GM21367 (cell line): ENCODE data around the gene SKOR1.

Experiments
- ATAC-seq: cut with Tn5 transposase; IDR thresholded peaks from one replicate; pipeline ENCODE4 v1.9.1; 2021; ENCODE audit not compliant: unreplicated experiment

The SKOR1 gene

DNA sequence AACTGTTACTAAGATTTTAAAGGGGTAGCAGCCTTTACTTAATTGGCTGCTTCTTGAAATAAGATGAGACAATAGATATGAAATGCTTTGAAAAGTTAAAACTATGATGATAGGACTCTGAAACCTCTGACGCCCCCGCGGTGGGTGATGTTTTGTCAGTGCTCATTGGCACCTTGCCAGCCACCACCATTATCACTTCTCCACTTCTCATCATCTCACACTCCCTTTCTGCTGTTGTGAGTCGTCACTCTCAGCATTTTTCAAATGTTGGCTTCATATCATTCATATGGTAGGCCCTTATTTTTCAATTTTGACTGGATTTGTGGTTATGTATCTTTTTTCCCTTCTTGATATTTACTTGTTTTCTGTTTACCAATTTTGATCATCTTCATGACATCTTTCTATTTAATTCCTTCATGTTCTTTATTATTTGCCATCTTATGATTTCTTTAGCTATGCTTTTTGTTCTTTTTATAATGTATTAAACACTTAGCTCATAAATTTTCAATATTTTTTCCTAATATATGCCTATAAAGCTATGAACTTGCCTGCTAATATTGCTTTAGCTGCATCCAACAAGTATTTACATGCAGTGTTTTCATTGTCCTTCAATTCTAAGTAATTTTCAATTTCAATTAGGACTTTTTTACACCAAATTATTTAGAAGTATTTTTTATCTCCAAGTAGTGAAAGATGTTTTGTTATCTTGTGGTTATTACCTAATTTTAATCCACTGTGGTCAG, 30.3 kb upstream of the SKOR1 start:
- ATAC-seq = no peak

DNA sequence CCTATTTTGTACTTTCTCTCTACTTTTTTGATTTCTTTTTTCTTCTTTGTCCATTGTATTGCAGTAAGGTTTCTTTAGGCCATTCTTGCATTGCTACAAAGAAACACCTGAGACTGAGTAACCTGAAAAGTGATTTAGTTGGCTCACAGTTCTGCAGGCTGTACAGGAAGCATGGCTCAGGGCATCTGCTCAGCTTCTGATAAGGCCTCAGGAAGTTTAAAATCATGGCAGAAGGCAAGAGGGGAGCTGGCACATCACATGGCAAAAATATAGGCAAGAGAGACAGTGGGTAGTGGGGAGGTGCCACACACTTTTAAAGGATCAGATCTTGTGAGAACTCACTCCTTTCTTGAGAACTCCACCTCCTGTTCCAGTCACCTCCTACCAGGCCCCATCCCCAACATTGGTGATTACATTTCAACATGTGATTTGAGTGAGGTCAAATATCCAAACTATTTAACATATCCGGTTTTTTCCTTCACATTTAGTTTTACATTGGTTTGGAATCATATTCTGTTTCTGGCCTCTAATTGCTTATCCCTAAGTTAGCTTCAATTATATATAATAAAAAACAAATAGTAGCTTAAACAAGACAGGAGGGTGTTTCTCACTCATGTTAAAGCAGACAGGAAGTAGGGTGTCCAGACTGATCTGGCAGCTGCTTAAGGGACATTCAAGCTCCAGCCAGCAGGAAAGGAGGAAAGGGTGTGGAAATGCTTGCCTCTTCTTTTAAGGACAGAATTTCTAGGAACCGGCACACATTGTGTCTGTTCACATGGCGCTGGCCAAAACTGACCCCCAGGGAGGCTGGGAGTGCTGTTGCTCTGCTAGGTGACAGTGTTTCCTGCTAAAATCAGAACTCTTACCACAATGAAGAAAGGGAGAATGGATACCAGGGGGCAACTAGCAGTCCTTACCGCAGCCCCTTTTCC, 28.8 kb upstream of the SKOR1 start:
- ATAC-seq = no peak

DNA sequence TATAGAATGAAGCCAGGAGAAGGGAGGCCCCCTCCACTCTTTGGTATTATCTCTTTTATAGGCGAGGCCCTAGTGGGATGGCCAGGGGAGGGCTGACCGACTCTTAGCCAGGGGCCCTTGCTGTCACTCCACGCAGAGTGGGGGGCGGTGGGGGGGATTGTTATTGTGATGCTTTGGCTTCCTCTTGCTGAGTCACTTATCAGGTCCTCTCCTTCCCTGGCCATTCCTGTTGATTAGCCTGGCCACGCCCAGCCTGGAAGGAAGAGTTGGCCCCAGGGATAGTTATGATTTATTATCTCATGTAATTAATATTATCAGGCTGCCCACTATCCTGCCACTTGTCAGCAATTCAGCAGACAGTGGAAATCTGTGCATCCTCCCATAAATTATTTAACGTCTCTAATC, 25.5 kb upstream of the SKOR1 start:
- no peak for ATAC-seq

DNA sequence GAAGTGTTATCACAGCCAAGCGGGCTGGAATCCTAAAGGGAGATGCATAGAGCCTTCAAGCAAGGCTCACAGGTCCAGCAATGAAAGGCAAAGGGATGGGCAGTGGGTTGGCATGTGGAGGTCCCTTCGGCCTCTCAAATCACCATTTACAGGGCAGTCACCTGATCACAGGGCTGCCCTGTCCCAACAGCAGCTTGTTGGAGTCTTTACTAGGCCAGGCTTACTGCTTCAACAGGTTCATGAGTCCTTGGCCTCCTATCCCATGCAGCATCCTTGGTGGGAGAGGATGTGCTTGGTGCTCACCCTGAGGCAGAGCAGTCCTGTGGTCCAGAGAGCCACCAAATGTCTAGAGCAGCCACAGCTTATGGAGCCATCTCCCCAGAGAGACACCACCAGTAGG, 24.2 kb upstream of the SKOR1 start:
- ATAC-seq = no peak

DNA sequence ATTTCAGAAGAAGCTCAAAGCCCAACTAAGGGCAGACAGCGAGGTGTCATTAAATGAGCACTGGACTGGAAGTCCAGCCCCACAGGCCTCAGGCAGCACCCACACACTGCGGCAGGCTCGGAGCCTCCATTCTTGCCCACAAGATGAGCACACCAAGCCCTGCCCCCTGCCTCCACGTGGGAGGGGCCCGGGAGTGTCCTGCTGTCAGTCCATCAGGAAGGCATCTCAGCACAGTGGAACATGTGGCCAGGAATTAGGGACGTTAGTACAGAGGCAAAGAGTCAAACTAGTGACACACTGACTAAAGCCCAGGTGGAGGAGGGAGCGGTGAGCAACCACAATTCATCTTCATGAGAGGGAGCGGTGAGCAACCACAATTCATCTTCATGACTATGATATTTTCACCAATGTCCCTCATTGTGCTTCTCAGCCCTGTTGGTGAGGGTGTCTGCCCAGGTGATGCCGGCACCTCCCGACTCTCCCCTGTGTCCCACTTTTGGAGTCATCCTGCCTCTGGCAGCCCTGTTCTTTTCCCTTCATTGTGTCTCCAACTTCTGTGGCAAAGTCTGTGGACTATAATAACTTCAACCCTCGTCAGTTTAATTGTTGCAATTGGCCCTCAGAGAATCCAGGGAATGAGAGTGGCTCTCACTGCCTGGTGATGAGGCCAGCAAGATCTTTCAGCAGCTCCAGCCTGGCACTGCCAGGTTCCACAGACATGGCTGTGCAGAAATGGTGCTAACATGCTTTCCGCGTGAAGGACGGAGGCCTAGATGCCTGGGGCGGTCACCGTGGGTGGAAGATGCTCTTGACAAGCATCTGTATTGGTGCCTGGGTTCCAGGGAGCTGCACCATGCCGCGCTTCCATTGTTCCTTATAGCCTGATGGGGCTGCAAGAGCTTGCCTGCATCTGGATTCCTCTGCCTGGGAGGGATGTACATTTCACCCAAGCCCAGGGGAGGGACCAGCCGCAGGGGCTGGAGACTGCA, 23.1 kb upstream of the SKOR1 start:
- no peak for ATAC-seq

DNA sequence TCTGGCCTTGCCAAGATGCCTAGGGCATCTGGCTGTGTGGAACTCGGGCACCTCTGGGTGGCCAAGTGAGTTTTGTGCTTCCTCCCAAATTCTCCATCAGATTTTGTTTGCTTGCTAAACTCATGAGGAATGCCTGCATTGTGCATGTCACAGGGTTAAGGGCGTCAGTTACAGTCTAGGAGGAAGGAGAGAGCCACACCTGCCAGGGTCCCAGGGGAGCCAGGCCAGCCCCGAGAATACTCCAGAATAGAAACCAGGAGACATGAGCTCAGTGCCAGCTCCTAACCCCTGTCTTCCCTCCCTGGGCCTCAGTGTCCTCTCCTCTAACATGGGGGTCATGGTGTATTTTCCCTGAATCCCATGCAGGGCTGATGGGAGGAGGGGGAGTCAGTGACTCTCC, 22.0 kb upstream of the SKOR1 start:
- ATAC-seq = no peak

DNA sequence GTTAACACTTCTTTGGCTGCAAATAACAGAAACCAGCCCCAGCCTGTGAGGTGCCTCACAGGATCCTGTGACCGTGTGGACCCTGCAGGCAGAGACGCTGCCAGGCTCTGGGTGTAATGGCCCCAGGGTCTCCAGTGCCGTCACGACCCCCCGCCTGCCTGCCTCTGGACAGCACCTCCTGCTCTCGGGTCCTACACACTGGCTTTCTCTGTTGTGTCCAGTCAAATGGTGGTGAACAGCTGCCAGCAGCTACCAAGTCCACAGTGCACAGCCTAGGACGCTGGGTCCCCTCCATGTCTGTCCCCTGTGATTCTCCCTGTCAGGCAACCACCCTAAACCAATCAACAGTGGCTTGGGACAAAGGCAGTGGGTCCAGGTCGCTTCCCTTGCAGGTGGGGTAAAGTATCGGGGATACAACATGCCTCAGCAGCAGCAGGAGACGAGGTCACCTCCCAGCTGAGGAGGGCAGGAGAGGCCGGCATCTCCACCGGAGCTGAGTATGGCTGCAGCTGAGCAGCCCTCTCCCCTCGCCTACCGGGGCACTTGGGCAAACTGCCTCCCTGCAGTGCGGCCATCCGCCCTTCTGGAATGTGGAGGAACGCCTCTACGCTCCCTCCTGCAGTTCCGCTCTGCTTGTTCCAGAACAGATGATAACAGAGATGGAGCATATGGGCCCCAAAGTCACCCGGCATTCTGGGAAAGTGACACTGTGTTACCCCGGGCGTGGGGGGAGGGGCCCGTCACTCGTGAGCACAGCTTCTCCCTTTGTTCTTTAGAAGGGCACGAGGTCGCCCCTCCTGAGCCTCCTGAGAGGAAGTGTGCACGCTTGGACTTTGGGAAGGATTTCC, 21.1 kb upstream of the SKOR1 start:
- no peak for ATAC-seq

DNA sequence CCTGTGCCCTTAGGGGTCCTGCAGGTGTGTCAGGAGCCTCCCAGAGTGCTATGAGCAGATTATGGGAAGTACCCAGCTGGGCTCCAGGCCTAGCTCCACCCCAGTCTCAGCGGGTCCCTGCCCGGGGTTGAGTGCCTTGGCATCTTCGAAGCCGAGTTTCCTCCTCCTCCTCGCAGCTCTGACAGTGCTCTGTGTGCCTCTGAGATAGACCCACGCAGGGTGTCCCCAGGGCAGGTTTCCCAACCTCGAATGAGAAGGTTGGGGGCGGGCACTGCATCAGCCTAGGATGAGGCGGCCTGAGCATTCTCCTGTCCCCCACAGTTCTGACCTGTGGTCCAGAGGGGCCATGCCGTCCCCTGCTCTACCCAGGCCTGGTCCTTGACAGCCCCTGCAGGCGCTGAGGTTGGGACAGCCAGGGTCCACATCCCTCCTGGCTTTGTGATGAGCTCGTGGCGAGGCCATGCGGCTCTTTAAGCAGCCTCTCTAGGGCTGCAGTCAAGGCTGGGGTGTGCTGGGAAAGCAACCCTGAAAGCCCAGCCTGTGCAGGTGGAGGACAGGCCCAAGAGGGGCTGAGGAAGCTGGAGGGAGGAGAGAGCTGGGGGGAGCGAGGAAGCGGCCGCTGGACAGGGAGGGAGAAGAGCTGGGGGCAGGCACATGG, 20.2 kb upstream of the SKOR1 start:
- no peak for ATAC-seq

DNA sequence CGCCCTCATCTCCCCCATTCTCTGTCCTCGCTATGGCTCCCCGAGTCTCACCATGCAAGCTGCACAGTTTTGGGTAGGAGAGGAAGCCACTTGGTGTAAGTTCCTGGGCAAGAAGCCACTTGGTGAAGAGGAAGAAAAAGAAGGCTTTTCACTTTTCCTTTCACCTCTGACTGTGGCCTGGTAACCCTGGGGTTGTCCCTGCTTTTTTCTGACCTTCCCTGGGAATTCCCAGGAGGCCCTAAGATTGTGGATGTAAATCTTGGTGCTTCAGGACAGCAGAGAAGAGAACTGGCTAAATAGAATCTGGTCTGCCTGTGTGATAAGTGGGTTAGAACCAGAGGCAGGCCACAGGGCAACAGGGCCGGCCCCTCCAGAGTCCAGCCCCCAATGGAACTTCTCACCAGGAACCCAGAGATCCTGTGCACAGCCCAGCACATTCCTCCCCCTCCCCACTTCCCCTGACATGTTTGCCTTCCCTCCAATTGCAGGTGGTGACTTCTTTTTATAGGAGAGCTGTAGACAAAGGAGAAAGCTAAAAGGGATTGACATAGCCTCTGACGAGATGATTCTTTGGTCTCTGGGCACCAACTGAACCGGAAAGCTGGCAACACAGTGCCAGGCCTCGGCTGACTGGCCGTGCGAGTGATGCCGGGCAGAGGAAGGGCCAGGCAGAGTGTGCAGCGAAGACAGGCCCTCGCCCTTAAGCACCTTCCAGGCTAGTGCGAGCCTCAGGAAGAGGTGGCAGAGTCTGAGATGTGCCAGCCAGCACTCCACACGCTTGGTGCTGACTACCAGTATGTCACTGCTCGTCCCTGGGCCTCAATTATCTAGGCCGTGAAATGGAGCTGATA, 19.4 kb upstream of the SKOR1 start:
- ATAC-seq = no peak

DNA sequence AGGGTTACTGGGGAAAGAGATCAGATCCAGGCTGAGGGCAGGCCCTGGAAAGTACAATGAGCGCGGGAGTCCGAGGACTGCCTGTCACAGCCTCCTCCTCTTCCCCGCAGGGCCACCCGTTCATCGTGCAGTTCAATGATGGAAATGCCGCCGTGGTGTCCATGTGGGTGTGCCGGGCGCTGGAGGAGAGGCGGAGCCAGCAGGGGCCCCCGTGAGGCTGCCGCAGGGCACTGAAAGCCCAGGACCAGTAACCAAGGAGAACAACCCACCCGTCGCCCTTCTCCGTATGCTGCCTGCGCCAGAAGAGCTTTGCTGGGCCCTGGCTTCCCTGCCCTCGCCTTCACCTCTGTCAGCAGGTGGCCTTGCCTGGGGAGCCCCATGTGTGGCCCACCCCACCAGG, 18.8 kb upstream of the SKOR1 start:
- no peak for ATAC-seq

DNA sequence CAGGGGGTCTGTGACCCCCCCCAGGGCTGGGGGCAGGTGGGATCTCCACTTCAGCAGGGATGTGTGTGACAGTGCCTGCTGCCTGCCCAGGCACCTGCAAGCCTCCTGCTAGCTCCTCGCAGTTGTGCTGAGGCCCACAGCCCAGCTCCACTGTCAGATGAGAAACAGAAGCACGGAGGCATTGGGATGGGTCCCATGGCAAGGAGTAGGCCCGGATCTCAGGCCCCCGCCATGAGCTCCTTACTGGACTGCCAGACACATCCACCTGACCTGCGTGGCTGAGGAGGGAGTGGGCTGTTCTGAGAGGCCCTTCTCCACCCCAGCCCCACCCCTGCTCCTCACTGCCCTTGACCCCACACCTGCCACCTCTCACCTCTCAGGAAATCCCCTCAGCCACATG, 18.2 kb upstream of the SKOR1 start:
- no peak for ATAC-seq

DNA sequence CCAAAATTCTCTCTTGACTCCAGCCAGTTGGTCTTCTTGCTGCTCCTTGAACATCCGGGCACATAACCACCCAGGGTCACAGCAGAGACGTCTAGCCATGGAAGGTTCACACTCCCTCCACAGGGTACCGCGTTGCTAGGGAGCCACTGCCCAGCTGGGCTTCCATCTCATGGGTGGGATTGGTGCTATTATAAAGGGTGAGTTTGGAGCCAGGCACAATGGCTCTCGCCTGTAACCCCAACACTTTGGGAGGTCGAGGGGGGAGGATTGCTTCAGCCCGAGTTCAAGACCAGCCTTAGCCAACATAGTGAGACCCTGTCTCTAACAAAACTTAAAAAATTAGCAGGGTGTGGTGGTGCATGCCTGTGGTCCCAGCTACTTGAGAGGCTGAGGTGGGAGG, 17.5 kb upstream of the SKOR1 start:
- no peak for ATAC-seq

DNA sequence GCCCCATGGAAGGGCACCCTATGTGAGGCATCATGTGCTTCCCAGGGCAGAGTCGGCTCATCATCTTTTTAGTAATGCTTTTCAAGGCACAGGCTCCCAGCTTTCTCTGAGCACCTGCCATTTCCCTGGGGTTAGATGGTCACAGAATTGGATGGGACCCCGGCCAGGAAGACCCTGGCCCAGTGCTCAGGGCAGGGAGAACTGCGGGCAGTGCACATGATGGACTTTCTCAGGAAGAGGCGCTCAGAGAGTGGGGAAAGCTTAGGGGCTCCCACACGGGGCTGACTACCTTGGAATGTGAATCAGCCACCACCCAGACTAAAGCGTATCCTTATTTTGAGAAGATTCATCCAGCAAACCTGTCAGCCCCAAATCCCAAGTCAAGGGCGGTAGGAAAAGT, 16.5 kb upstream of the SKOR1 start:
- ATAC-seq = no peak

DNA sequence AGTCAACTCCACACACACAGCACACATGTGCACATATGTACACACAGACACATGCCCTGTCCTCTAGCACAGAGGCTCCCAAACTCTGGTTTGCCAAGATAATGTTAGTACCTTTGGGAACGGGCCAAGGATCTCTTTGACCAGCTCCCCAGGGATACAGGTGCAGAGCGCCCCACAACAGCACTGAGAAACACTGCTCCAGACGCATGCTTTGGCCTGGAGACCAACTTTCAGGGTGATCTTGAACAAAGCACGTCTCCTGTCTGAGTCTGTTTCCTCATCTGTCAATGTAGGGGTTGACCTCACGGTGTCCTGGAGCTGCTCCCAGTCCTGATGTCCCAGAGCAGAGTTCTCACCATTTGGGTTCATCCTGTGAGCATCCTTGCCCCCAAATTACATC, 15.9 kb upstream of the SKOR1 start:
- ATAC-seq = no peak

DNA sequence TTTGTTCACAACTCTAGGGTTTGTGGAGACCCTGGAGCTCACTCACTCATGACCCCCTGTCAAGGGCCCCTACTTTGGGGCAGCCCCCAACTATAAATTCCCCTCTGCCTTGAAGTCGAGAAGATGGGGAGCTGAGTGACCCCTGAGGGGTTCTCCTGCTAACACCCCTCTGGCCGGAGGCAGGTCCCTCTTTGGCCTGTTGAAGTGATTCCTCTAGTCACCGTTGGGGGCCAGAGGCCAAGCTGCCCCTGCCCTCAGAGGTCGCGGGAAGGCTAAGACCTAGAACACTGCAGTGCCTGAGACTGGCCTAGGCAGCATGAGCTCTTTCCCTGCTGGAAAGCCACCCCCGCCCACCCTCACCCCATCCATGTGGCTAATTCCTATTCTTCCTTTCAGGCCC, 15.4 kb upstream of the SKOR1 start:
- no peak for ATAC-seq

DNA sequence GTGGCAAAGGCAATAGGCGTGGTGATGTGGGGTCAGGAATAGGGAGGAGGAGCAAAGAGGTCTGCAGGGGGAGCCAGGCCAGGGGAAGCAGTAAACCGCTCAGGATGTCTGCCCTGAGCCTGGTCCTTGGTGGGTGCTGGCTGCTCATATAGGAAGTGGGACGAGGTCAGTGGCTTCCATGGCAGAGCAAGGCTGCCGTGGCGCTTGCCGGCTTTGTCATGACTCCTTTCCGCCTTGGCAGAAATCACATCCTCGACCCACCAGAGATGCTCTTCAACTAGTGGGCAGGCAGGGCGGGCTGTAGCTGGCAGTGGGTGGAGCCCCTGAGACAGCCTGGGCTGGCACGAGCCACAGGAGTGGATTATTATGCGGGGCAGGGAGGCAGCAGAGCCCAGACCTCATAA, 13.1 kb upstream of the SKOR1 start:
- no peak for ATAC-seq

DNA sequence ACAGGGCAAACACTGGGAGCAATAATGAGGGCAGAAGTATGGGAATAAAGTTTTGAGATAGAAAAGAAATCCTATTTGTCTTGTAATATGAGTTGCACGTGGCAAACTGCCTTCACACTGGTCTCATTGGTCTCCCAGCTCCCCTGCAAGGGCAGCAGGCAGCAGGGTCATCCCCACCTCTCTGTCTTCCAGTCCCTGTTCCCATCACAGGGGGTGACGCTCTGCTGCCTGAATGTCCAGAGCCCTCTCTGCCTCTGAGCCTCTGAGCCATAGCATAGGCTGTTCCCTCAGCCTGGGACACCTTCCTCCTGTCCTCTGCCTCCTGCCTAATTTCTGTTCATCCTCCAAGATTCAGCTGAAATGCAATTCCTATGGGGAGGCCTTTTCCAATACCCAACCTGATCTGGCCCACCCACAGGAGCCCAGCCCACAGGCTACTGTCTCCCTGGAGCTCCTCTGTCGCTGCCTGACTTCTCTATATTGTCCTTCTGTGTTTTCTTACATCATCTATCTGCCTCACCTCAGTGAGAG, 12.1 kb upstream of the SKOR1 start:
- ATAC-seq = no peak

DNA sequence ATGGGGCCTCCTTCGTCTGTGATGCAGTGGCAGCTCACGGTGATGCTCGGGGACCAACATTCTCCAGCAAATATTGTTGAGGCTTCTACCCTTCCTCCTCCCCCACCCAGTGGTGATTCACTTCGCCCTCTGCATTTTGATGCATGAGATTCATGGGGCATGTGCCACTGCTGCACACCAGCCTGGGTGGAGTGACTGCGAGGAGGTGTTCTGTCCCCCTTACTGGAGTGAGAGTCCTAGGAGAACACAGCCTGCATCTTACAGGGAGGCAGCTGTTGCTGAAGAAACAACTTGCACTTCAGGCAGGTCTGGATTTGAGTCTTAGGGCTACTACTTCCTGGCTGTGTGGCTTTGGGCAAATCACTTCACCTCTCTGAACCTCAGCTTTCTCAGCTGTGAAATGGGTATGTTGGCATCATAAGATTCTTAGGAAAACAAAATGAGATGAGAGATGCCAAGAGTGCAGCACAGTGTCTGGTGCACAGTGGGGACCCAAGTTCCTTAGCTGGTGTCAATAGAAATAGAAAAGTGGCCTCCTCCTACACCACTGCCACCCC, 10.2 kb upstream of the SKOR1 start:
- no peak for ATAC-seq
